Transverse colon (tissue), 4 donors: ENCODE measurements around the gene MTNR1B. TPM values are rescaled to one million over a fixed set of nuclear protein-coding genes. Genes with fewer than 3 reads are reported as not detected.

Experiments used
- DNase-seq: peaks from one replicate; pipeline ENCODE4 v3.0.0-alpha.2; 2019
- H3K27ac ChIP-seq, 4 donors: fragments of 200-600 bp; sonication (generic); 2 replicates each; pipeline ENCODE4 v1.5.1; 2016 to 2018; ENCODE audit warnings: inconsistent platforms in 4 of 4
- H3K27me3 ChIP-seq: fragments of 200-600 bp; sonication (generic); 2 replicates; pipeline ENCODE4 v1.5.1; 2017; ENCODE audit warnings: inconsistent platforms
- H3K36me3 ChIP-seq, 4 donors: fragments of 200-600 bp; sonication (generic); 2 replicates each; pipeline ENCODE4 v1.5.1; 2017 to 2019; ENCODE audit warnings: inconsistent platforms in 4 of 4
- H3K4me1 ChIP-seq, 4 donors: fragments of 200-600 bp; sonication (generic); 2 replicates each; pipeline ENCODE4 v1.5.1; 2017 to 2020; ENCODE audit warnings: inconsistent platforms in 4 of 4
- H3K4me3 ChIP-seq, 4 donors: fragments of 200-600 bp; sonication (generic); 1 replicate in 1 of 4; 2 replicates in 3 of 4; pipeline versions ENCODE4 v1.5.1 to v1.6.1; 2017 to 2019; ENCODE audit warnings: inconsistent platforms in 4 of 4
- H3K9me3 ChIP-seq, 2 donors: fragments of 200-600 bp; sonication (generic); 2 replicates each; pipeline ENCODE4 v1.5.1; 2017 to 2019; ENCODE audit warnings: inconsistent platforms in 2 of 2
- CTCF ChIP-seq, 5 experiments: fragments of 200-600 bp in 3 of 5; fragments of 450-650 bp in 2 of 5; sonication (generic) in 3 of 5; IDR thresholded peaks; 1 replicate in 2 of 5; 2 replicates in 3 of 5; pipeline ENCODE4 v1.5.1; 2016 to 2017; ENCODE audit warnings: antibody characterized with exemption in 5 of 5, inconsistent platforms in 3 of 5, mild to moderate bottlenecking in 2 of 5, moderate library complexity in 1 of 5
- EP300 ChIP-seq: sonication (generic); formaldehyde crosslinking; IDR thresholded peaks from one replicate; pipeline ENCODE4 v1.6.1; 2017; ENCODE audit warnings: antibody characterized with exemption, low read depth
- POLR2A ChIP-seq: fragments of 450-650 bp; IDR thresholded peaks from one replicate; pipeline ENCODE4 v1.6.1; 2016; ENCODE audit warnings: antibody characterized with exemption, mild to moderate bottlenecking, moderate library complexity
- POLR2AphosphoS5 ChIP-seq, 3 donors: sonication (generic); formaldehyde crosslinking; IDR thresholded peaks; one replicate each; pipeline ENCODE4 v1.6.1; 2016; ENCODE audit warnings: antibody characterized with exemption in 3 of 3
- WGBS, 2 donors: methylation state at CpG; one replicate each; pipeline ENCODE4 v1.1.5; 2018; ENCODE audit warnings: low coverage in 1 of 2; 5-methylcytosine and 5-hydroxymethylcytosine counted together
- in situ Hi-C, 4 donors: fragments of 200-750 bp; cut with MboI; loops; one replicate each; pipeline versions ENCODE4 v1.15.0 to v1.15.1; 2017; ENCODE audit warnings: low sequenced_read_pairs in 3 of 4, low pct_ligation_motif_present in 1 of 4, low pct_unique_long_range_greater_than_20kb in 1 of 4
- intact Hi-C: fragments of 100-400 bp; cut with DNase I; formaldehyde crosslinking; loops from one replicate; pipeline ENCODE4 v1.15.1; 2023; ENCODE audit warnings: low total_unique reads
- total RNA-seq, 4 donors: library from RNA; depleted of rRNA; stranded (reverse); fragments of >200 nt; gene quantifications; one replicate each; pipeline ENCODE4 v1.1.0, GENCODE V29; 2016

The MTNR1B gene
- total RNA-seq, 4 donors from 2014 or later, result not detected

DNA sequence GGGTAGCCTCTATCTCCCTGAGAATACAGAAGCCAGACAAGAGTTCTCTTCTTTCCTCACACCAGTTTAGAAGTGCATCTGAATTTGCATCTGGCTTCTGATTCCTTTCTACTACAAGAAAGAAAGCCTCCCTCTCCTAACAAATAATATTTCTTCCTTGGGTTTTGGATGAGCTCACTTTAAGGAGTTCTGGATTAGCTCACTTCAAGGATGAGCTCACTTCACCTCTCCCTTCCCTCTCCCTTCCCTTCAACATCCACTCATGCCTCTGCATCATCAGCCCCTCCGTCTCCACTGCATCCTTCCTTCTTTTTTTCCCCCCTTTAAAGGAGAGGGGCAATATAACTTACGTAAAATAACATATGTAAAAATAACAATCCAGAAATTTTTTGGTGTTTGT is 1.6 kb upstream of the MTNR1B start:
- in situ Hi-C loops, result no loop called here
- DNase-seq, result no peak
- TF ChIP-seq POLR2A, result no peak
- no peak for TF ChIP-seq EP300
- no peak for TF ChIP-seq CTCF (IDR thresholded peaks at IDR 0.05)
- TF ChIP-seq POLR2AphosphoS5 (IDR thresholded peaks at IDR 0.05), result no peak
- Histone ChIP-seq H3K27ac (no peak overlapping the region), H3K36me3 (no peaks in the 10 kb centered on the region), H3K27me3 (peaks cover 26% of the 10 kb centered on the region), H3K9me3 (no peaks in the 10 kb centered on the region), H3K4me1 (no peaks in the 10 kb centered on the region), H3K4me3 (no peak overlapping the region)
- 66 to 72% methylated on average over 2 of the region's 2 CpGs for WGBS, 2 donors
- intact Hi-C loops, result no loop called here

- DNase-seq, result no peak
- no peaks in the 10 kb centered on the region for H3K4me1 ChIP-seq
- no peak for TF ChIP-seq EP300
- no peak for TF ChIP-seq POLR2A
- no peak for TF ChIP-seq POLR2AphosphoS5 (IDR thresholded peaks at IDR 0.05)
- TF ChIP-seq CTCF (IDR thresholded peaks at IDR 0.05), result no peak
- H3K36me3 ChIP-seq, result no peaks in the 10 kb centered on the region
- no peak overlapping the region for H3K27ac ChIP-seq
- intact Hi-C loops (no loop called here), in situ Hi-C loops (no loop called here)
- 57% methylated on average over 16 of the region's 16 CpGs; no CpG with 5 or more reads in 1 of the 2 donors for whole genome bisulfite sequencing, 2 donors
- H3K27me3 ChIP-seq, result peaks cover 26% of the 10 kb centered on the region
- no peak overlapping the region for H3K4me3 ChIP-seq
- H3K9me3 ChIP-seq, result no peaks in the 10 kb centered on the region
Observed at GRCh38 chr11:92969293-92969633, 188 bp upstream of the MTNR1B start.

- in situ Hi-C loops, result no loop called here
- 84 to 93% methylated on average over 2 of the region's 2 CpGs for WGBS, 2 donors
Observed at GRCh38 chr11:92972248-92972647, 2.8 kb downstream of the MTNR1B start.

GRCh38 chr11:92975285-92975684 is 5.8 kb downstream of the MTNR1B start:
- in situ Hi-C loops (no loop called here), intact Hi-C loops (no loop called here)
- no peaks in the 10 kb centered on the region for H3K4me1 ChIP-seq
- H3K9me3 ChIP-seq, result no peaks in the 10 kb centered on the region
- DNase-seq, result no peak
- WGBS, 2 donors, result 83 to 92% methylated on average over 2 to 3 of the region's 3 CpGs
- TF ChIP-seq CTCF (IDR thresholded peaks at IDR 0.05) (no peak), EP300 (no peak), POLR2A (no peak), POLR2AphosphoS5 (IDR thresholded peaks at IDR 0.05) (no peak)
- H3K4me3 ChIP-seq, result no peak overlapping the region
- no peak overlapping the region for H3K27ac ChIP-seq
- no peaks in the 10 kb centered on the region for H3K36me3 ChIP-seq
- peaks cover 11% of the 10 kb centered on the region for H3K27me3 ChIP-seq

More at GRCh38 chr11:92972248-92972647, 2.8 kb downstream of the MTNR1B start:
- DNase-seq, result no peak
- no peaks in the 10 kb centered on the region for H3K9me3 ChIP-seq
- intact Hi-C loops, result no loop called here
- no peak for TF ChIP-seq CTCF (IDR thresholded peaks at IDR 0.05)
- peaks cover 26% of the 10 kb centered on the region for H3K27me3 ChIP-seq
- H3K27ac ChIP-seq, result no peak overlapping the region
- no peaks in the 10 kb centered on the region for H3K4me1 ChIP-seq
- H3K36me3 ChIP-seq, result no peaks in the 10 kb centered on the region
- H3K4me3 ChIP-seq, result no peak overlapping the region
